HG03039 (cell line): ENCODE data around the gene USP51.
A peak's percentile ranks its signal among the peaks of the same experiment; 100 is the strongest.
"Not testable (repeated sequence)": the region's sequence is repeated elsewhere in the genome, so short reads cannot be mapped to it uniquely, and the experiment has no call there.

Source experiments
- ATAC-seq: cut with Tn5 transposase; IDR thresholded peaks from one replicate; pipeline ENCODE4 v1.9.1; 2021; ENCODE audit warnings: mild to moderate bottlenecking, moderate library complexity; ENCODE audit not compliant: unreplicated experiment

USP51 gene

DNA sequence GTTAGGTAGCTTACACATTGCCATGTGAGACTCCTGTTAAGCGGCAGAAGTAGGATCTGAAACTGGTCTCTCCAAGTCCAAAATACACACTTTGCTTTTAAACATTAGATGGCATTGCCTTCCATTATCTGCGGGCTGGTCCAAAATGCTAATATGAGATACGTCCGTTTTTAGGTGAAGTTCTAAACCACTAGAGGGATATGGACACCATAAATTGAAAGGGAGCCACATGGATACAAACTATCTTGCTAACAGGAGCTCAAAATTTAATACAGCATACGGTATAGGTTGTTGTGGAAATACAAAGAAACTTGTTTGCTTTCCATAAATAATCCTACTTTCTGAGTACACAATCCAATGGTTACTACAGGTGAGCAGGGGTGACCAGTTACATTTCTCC, 23.9 kb downstream of the USP51 start:
- not testable (repeated sequence) for ATAC-seq

DNA sequence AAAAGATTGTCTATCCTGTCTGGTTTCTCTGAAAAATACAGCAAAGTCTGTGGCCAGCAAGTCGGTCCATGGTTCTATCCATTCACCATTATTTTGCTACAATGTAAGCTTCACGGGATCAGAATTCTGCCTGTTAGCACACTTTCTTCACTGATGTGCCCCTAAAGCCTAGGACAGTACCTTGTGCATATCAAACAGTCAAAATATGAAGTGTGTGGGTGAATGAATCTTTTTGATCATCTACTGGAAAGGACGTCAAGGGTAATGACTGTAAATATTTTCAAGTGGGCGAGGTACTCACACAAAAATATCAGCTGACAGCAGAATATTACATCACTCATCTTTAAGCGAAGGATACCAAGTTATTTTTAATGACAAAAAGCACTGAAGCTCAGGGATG, 24.5 kb downstream of the USP51 start:
- not testable (repeated sequence) for ATAC-seq

GRCh38 chrX:55464050-55464449, 25.6 kb downstream of the USP51 start:
- not testable (repeated sequence) for ATAC-seq

GRCh38 chrX:55459926-55460325, 29.7 kb downstream of the USP51 start:
- ATAC-seq = not testable (repeated sequence)

- ATAC-seq = not testable (repeated sequence)
Observed at GRCh38 chrX:55459426-55459825, 30.2 kb downstream of the USP51 start.

DNA sequence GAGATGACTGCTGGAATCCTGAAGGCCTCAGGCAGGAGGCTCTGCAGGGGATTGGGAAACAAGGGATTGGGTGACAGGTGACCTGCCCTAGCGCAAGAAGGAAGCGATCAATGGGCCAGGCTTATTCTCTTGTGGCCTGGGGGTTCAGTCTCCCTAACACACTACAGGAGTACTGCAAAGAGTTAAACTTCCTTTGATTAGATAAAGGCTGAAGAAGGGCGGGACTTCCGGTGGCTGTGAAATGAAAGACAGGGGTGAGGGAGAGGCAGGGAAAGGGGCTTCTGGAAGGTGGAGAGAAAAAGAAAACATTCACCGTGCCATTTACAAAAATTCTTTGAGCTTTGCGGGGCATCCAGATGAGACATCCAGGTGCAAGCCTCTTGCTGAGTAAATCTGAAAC, 33.9 kb downstream of the USP51 start:
- not testable (repeated sequence) for ATAC-seq

DNA sequence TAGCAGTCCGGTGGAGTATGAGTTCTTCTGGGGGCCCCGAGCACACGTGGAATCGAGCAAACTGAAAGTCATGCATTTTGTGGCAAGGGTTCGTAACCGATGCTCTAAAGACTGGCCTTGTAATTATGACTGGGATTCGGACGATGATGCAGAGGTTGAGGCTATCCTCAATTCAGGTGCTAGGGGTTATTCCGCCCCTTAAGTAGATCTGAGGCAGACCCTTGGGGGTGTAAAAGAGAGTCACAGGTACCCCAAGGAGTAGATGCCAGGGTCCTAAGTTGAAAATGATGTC, 36.9 kb downstream of the USP51 start:
- ATAC-seq = no peak

- ATAC-seq = peak; percentile 99
Observed at GRCh38 chrX:55451990-55452832, 37.4 kb downstream of the USP51 start, which contains the start of gene MAGEH1. TSS of gene MAGEH1 (plus strand) at chrX:55452127. CDS start at chrX:55452375, 248 bp downstream.

- ATAC-seq = peak; percentile 23
Observed at GRCh38 chrX:55451626-55451989, 38.0 kb downstream of the USP51 start.

- ATAC-seq = no peak
Observed at GRCh38 chrX:55451141-55451540, 38.5 kb downstream of the USP51 start.

- ATAC-seq = no peak
Observed at GRCh38 chrX:55450259-55450658, 39.4 kb downstream of the USP51 start.

GRCh38 chrX:55443468-55443867, 46.2 kb downstream of the USP51 start:
- not testable (repeated sequence) for ATAC-seq
